GM12874 (cell line): ENCODE measurements around the gene ZDHHC14.

Experiments
- TF ChIP-seq, protein P1 (sequence below): IDR thresholded peaks from 2 replicates; pipeline ENCODE4 v1.5.1; 2011; ENCODE audit warnings: low read depth, mild to moderate bottlenecking, control low read depth, low read length, moderate library complexity; ENCODE audit not compliant: insufficient read depth

ZDHHC14 gene

DNA sequence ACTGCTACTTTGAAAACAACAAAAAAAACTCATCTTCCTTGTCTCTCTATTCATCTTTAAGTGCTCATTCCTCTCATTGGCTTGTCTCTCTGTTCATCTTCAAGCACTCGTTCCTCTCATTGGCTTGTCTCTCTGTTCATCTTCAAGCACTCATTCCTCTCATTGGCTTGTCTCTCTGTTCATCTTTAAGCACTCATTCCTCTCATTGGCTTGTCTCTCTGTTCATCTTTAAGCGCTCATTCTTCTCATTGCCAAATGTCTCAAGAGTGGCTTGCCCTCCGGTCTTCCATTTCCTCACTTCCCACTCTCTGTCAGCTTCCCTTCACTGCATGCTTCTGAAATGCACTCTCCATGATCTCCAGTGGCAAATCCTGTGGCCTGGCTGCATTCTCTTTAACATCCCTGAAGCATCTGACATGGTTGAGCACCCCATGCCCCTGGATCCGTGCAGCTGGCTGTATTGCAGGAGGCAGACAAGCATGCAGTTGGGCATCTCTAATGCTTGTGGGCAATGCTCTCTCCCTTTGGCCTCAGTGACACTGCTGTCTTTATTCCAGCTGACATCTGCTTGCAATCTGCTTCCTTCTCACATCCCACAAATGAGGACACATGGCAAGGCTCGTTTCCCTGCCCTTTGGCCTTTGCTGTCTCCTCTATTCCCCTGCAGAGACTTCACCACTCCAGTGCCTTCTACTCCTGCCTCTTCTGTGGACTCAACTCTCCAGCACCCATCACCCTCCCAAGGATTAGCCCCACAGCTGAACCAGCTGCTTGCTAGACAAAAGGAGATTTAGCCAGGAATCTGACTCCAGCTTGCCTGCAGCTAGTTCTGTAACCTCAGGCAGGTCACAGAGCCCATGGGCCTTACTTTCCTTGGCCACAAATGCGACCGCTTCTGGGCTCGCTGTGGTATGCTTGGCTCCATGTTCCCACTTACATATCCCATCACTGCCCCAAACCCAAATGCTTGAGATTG lies 298.9 kb downstream of the ZDHHC14 start:
- TF ChIP-seq, protein P1, sequence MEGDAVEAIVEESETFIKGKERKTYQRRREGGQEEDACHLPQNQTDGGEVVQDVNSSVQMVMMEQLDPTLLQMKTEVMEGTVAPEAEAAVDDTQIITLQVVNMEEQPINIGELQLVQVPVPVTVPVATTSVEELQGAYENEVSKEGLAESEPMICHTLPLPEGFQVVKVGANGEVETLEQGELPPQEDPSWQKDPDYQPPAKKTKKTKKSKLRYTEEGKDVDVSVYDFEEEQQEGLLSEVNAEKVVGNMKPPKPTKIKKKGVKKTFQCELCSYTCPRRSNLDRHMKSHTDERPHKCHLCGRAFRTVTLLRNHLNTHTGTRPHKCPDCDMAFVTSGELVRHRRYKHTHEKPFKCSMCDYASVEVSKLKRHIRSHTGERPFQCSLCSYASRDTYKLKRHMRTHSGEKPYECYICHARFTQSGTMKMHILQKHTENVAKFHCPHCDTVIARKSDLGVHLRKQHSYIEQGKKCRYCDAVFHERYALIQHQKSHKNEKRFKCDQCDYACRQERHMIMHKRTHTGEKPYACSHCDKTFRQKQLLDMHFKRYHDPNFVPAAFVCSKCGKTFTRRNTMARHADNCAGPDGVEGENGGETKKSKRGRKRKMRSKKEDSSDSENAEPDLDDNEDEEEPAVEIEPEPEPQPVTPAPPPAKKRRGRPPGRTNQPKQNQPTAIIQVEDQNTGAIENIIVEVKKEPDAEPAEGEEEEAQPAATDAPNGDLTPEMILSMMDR, result no peak

DNA sequence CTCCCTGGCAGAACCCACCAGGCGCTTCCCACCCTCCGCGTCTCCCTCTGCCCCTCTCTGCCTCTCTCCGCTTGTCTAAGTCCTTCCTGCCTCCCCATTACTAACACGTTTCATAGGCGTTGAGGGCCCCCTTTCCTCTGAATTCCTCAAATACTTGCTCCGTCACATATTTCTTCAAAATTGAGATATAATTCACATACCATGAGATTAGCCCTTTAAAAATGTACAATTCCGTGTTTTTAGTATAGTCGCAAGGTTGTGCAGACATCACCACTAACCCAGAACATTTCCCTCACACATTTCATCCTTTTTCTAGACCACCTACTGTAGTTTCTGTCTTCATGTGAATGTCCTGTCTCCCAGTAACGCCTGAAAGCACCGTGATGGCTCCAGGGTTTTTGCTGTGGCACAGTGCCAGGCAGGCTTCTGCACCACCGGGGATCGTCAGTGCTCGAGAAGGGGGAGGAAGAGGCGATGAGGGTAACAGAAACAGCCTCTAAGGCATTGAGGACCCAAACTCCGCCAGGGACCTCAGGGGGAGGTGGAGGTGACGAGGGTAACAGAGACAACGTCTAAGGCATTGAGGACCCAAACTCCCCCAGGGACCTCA lies 300.2 kb downstream of the ZDHHC14 start:
- TF ChIP-seq, protein P1, result no peak

DNA sequence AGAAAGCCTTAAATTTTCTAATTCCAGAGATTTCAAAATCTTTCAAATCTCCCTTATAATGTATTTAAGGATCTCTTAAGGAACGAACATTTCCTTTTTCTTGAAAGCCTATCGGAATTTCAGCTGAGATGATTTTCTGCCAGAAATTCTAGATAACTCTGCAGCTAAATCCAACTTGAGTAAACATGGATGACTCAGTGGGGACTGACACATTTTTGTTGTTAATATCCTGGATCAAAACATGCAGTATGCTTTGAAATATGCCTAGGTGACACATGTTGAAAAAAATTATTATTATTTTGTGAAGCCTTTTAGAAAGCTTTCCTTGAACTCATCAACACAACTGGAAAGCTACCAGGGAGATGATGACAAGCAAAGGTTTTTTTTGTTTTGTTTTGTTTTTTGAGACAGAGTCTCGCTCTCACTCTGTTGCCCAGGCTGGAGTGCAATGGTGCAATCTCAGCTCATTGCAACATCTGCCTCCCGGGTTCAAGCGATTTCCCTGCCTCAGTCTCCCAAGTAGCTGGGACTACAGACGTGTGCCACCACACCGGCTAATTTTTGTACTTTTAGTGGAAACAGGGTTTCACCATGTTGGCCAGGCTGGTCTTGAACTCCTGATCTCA lies 302.0 kb downstream of the ZDHHC14 start:
- TF ChIP-seq, protein P1, result no peak

DNA sequence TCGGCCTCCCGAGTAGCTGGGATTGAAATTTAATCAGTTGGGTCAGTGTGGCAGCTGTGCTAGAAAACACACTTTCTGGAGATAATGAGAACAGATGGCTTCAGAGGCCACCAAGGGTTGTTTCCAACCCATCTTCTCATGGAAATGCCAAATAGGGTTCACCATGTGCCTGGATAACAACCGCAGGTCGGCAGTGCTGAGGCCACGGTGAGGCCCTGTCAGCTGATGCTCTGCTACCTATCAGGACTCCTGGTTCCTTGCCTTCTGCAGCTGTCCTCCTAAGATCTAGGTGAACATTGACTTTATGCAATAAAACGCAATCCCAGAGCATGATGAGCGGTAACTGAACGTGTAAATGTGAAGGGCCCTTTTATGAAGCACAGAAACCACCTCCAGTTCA lies 302.7 kb downstream of the ZDHHC14 start:
- TF ChIP-seq, protein P1, result no peak

DNA sequence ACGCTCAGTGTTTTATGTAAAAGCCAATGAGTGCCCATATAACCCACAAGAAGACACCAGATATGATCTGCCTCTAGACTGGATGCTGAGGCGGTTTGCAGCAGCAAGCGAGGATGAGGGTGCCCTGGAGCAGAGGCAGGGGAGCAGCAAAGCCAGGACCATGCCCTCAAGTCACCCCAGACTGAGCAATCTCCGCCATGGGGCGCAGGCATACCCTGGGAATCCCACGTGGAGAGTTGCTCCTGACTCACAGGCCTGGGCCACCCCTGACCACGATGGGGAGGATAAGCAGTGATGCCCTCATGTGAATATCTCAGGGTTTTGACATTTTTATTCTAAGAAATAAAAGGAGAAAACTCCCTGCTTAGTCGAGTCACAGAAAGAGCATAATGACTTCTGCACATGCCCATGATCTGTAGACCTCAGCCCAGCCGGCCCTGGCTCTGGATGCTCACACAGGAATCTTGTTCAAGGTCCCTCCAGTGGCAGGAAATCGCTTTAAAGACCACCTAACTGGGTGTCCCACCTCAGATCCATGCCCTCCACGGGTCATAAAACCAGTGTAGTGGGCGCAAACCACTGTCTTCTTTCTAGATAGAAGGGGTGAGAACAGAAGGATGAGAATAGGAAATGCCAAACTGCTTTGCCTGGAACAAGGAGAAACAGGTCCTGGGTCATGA lies 303.8 kb downstream of the ZDHHC14 start:
- TF ChIP-seq, protein P1, result no peak

DNA sequence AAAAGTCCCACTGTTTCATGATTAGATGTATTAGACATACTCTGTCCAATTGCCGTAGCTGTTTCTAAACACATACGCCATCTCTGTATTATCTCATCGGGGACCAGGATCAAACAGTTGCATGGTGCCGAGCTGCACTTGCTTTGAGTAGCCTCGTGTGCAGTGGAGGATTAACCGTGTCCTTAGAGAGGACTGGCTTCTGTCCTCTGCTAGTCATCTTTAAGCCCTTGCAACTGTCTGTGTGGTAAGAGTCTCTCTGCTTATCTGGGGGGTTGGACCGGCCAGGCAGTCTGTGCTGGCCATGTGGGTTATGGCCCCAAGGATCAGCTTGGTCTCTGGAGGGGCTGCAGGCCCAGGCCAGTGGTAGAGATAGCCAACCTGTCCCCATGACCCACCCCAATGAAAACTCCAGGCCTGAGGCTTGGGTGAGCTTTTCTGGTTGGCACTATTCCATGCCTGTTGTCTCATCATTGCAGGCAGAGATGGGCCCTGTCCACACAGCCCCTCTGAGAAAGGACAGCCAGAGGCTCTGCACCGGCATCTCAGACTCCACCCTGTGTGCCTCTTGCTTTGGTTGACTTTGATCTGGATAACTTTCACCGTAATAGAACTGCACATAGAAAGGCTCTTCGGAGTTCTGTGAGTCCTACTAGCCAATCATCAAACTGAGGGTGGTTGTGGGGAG lies 304.7 kb downstream of the ZDHHC14 start:
- TF ChIP-seq, protein P1, result no peak
